Activated CD8-positive, alpha-beta T cell treated with anti-CD3 and anti-CD28 coated beads for 36 hours (primary cell): ENCODE results near the gene LURAP1L. TPM values are rescaled to one million over a fixed set of nuclear protein-coding genes. Genes with fewer than 3 reads are reported as not detected.
"Not testable (repeated sequence)": the region's sequence is repeated elsewhere in the genome, so short reads cannot be mapped to it uniquely, and the experiment has no call there.

Experiments used
- ATAC-seq: fragments of 200-7000 bp; cut with Tn5 transposase; one replicate; pipeline ENCODE4 v1.10.0; 2021; ENCODE audit warnings: mild to moderate bottlenecking, moderate library complexity
- CTCF ChIA-PET: fragments of 350-600 bp; sonication (Branson Sonifier 250); formaldehyde crosslinking; loops from one replicate; lab custom pipeline; 2021; ENCODE audit warnings: antibody characterized with exemption; lab: Charles Lee
- POLR2A ChIA-PET: fragments of 350-600 bp; sonication (Branson Sonifier 250); formaldehyde crosslinking; loops from one replicate; lab custom pipeline; 2021; ENCODE audit warnings: antibody characterized with exemption; lab: Charles Lee
- DNase-seq: peaks from one replicate; pipeline ENCODE4 v3.0.0-alpha.2; 2020
- H3K27ac Mint-ChIP-seq: one replicate; pipeline ENCODE4 v1.8.0; 2021; ENCODE audit warnings: mild to moderate bottlenecking, mixed read lengths
- H3K27me3 Mint-ChIP-seq: one replicate; pipeline ENCODE4 v1.8.0; 2021; ENCODE audit warnings: mixed read lengths
- H3K36me3 Mint-ChIP-seq: one replicate; pipeline ENCODE4 v1.8.0; 2021; ENCODE audit warnings: low read depth, mixed read lengths
- H3K4me1 Mint-ChIP-seq: one replicate; pipeline ENCODE4 v1.8.0; 2021; ENCODE audit warnings: low read depth, mixed read lengths
- H3K4me3 Mint-ChIP-seq: one replicate; pipeline ENCODE4 v1.8.0; 2021; ENCODE audit warnings: mild to moderate bottlenecking, moderate library complexity, mixed read lengths
- H3K9me3 Mint-ChIP-seq: one replicate; pipeline ENCODE4 v1.8.0; 2021; ENCODE audit warnings: mixed read lengths
- intact Hi-C: fragments of 100-400 bp; cut with micrococcal nuclease; formaldehyde crosslinking; loops from one replicate; pipeline ENCODE4 v1.10.0; 2022
- total RNA-seq, 2 experiments: library from RNA; stranded (reverse); gene quantifications; one replicate each; pipeline ENCODE4 v1.2.3, GENCODE V29; 2021
- TF ChIP-seq, protein P1 (sequence below): fragments of 200-600 bp; IDR thresholded peaks from one replicate; pipeline ENCODE4 v1.8.0; 2022; ENCODE audit warnings: antibody characterized with exemption, mild to moderate bottlenecking

Gene LURAP1L
- total RNA-seq, 2 experiments from 2014 or later = not detected

DNA sequence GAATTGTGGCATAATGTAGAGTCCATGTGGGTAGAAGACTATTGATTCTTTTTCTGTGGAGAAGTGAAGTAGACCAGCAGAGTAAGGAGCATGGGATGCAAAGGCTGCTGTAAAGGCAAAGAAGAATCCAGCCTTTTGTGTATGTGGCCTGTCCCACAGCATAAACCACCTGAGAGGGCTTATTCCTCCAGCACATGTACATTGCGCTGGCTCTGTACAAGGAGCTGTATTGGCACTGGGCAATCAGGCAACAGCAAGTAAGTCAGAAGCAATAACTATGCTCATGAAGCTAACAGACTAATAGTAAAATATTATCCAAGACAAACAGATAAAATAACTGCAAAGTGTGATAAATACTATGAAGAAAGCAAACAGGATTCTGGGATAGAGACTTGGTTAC is 86.2 kb downstream of the LURAP1L start:
- CTCF ChIA-PET = interaction anchor here (0.6 kb wide), 1 partner anchor 999 kb away, joined by 3 read pairs; no protein-coding TSS in a partner anchor
- no peaks in the 10 kb centered on the region for H3K27me3 Mint-ChIP-seq
- POLR2A ChIA-PET = no interaction called here
- H3K4me3 Mint-ChIP-seq = no peak overlapping the region
- H3K36me3 Mint-ChIP-seq = no peaks in the 10 kb centered on the region
- peaks cover 7% of the 10 kb centered on the region for H3K9me3 Mint-ChIP-seq
- no peak for DNase-seq
- TF ChIP-seq, protein P1, sequence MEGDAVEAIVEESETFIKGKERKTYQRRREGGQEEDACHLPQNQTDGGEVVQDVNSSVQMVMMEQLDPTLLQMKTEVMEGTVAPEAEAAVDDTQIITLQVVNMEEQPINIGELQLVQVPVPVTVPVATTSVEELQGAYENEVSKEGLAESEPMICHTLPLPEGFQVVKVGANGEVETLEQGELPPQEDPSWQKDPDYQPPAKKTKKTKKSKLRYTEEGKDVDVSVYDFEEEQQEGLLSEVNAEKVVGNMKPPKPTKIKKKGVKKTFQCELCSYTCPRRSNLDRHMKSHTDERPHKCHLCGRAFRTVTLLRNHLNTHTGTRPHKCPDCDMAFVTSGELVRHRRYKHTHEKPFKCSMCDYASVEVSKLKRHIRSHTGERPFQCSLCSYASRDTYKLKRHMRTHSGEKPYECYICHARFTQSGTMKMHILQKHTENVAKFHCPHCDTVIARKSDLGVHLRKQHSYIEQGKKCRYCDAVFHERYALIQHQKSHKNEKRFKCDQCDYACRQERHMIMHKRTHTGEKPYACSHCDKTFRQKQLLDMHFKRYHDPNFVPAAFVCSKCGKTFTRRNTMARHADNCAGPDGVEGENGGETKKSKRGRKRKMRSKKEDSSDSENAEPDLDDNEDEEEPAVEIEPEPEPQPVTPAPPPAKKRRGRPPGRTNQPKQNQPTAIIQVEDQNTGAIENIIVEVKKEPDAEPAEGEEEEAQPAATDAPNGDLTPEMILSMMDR = no peak
- H3K27ac Mint-ChIP-seq = no peak overlapping the region
- intact Hi-C loops = no loop called here
- no peak for ATAC-seq
- no peaks in the 10 kb centered on the region for H3K4me1 Mint-ChIP-seq

DNA sequence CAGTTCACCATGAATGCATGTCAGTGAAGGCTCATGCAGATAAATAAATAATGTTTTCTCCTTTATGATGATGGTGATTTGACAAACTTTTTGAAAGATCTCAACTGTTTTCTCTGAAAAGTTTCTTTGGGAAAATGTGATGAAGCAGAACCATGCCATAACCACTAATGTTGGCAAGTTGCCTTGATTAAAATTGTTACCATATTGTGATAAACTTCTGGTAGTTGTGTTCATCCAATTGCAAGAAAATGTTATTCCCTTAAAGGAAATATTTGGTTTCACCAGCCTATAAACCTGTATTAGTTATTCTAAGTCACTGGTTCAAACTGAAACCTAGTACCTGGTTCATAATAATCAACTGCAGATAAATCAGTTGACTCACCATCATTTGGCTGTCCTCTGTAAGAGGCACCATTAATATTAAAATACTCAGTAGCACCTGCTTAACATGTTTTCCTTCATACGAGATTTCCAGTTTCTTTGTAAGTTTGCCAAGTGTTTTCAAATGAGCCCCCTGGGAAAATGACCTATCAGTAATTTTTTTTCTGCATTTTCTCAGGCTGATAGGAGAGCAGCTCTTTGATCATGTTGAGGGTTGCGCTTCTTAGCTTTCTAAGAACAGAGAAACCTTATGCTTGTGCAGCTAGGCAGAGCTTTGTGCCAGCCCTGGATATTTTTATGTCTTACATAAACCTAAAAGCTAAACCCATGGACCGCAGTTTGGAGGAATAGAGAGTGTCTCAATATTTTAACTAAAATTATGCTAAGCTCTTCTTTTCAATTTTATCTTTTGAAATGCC is 88.0 kb downstream of the LURAP1L start:
- DNase-seq = no peak
- no peak for ATAC-seq
- intact Hi-C loops = no loop called here
- H3K27ac Mint-ChIP-seq = no peak overlapping the region
- TF ChIP-seq, protein P1 = no peak
- POLR2A ChIA-PET = no interaction called here
- no peaks in the 10 kb centered on the region for H3K36me3 Mint-ChIP-seq
- peaks cover 15% of the 10 kb centered on the region for H3K9me3 Mint-ChIP-seq
- H3K4me1 Mint-ChIP-seq = no peaks in the 10 kb centered on the region
- H3K27me3 Mint-ChIP-seq = no peaks in the 10 kb centered on the region
- CTCF ChIA-PET = no interaction called here
- no peak overlapping the region for H3K4me3 Mint-ChIP-seq

- intact Hi-C loops = no loop called here
- no peak overlapping the region for H3K4me3 Mint-ChIP-seq
- H3K36me3 Mint-ChIP-seq = no peaks in the 10 kb centered on the region
- DNase-seq (no peak), ATAC-seq (no peak)
- no peak overlapping the region for H3K27ac Mint-ChIP-seq
- TF ChIP-seq, protein P1 = no peak
- no peaks in the 10 kb centered on the region for H3K4me1 Mint-ChIP-seq
- ChIA-PET CTCF (no interaction called here), POLR2A (no interaction called here)
- no peaks in the 10 kb centered on the region for H3K27me3 Mint-ChIP-seq
- H3K9me3 Mint-ChIP-seq = peaks cover 17% of the 10 kb centered on the region
Observed at GRCh38 chr9:12863618-12864017, 88.8 kb downstream of the LURAP1L start.

DNA sequence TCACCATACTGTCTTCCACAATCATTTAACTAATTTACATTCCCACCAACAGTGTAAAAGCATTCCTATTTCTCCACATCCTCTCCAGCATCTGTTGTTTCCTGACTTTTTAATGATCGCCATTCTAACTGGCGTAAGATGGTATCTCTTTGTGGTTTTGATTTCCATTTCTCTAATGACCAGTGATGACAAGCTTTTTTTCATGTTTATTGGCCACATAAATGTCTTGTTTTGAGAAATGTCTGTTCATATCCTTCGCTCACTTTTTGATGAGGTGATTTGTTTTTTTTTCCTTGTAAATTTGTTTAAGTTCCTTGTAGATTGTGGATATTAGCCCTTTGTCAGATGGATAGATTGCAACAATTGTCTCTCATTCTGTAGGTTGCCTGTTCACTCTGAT is 90.6 kb downstream of the LURAP1L start:
- ATAC-seq, DNase-seq, intact Hi-C loops, H3K27ac Mint-ChIP-seq, POLR2A ChIA-PET, CTCF ChIA-PET, H3K4me1 Mint-ChIP-seq, H3K27me3 Mint-ChIP-seq, H3K4me3 Mint-ChIP-seq, H3K36me3 Mint-ChIP-seq: not testable (repeated sequence)
- peaks cover 22% of the 10 kb centered on the region for H3K9me3 Mint-ChIP-seq

Other genes with a start within 250 kb of the LURAP1L start
- gene TYRP1, start 81.6 kb upstream of the LURAP1L start, total RNA-seq = not detected